Heart right ventricle (tissue), 16 donors: ENCODE results near the gene DENND2A. TPM values are rescaled to one million over a fixed set of nuclear protein-coding genes. Genes with fewer than 3 reads are reported as not detected.
A peak's percentile ranks its signal among the peaks of the same experiment; 100 is the strongest.
"Not testable (repeated sequence)": the region's sequence is repeated elsewhere in the genome, so short reads cannot be mapped to it uniquely, and the experiment has no call there.

Experiments
- ATAC-seq, 8 donors: fragments of 200-7000 bp; cut with Tn5 transposase; one replicate each; pipeline ENCODE4 v1.9.1; 2020; ENCODE audit warnings: mild to moderate bottlenecking in 8 of 8, moderate library complexity in 8 of 8, moderate number of reproducible peaks in 1 of 8
- DNase-seq, 2 donors: peaks; one replicate each; pipeline ENCODE4 v3.0.0-alpha.2; 2020
- H3K27ac ChIP-seq, 10 donors: fragments of 200-600 bp; sonication (generic) in 2 of 10; one replicate each; pipeline versions ENCODE4 v1.5.0 to v1.8.0; 2020 to 2022; ENCODE audit warnings: mild to moderate bottlenecking in 3 of 10
- H3K27me3 ChIP-seq, 7 donors: fragments of 200-600 bp; one replicate each; pipeline ENCODE4 v1.8.0; 2021 to 2022; ENCODE audit warnings: mild to moderate bottlenecking in 2 of 7
- H3K36me3 ChIP-seq, 9 donors: fragments of 200-600 bp; sonication (generic) in 1 of 9; one replicate each; pipeline versions ENCODE4 v1.5.0 to v1.8.0; 2020 to 2022; ENCODE audit warnings: mild to moderate bottlenecking in 2 of 9
- H3K4me1 ChIP-seq, 9 donors: fragments of 200-600 bp; sonication (generic) in 1 of 9; one replicate each; pipeline versions ENCODE4 v1.5.0 to v1.8.0; 2020 to 2022; ENCODE audit warnings: mild to moderate bottlenecking in 4 of 9
- H3K4me3 ChIP-seq, 10 donors: fragments of 200-600 bp; sonication (generic) in 2 of 10; one replicate each; pipeline versions ENCODE4 v1.5.0 to v1.8.0; 2020 to 2022; ENCODE audit warnings: mild to moderate bottlenecking in 7 of 10, moderate library complexity in 2 of 10
- H3K9me3 ChIP-seq, 11 donors: fragments of 200-600 bp in 10 of 11; sonication (generic) in 2 of 11; one replicate each; pipeline versions ENCODE4 v1.5.0 to v1.8.0; 2013 to 2022; ENCODE audit warnings: mild to moderate bottlenecking in 2 of 11, control low read depth in 1 of 11, moderate library complexity in 1 of 11
- CTCF ChIP-seq, 9 donors: fragments of 200-600 bp; sonication (generic) in 2 of 9; IDR thresholded peaks; one replicate each; pipeline versions ENCODE4 v1.5.0 to v1.8.0; 2021 to 2022; ENCODE audit warnings: antibody characterized with exemption in 9 of 9, mild to moderate bottlenecking in 5 of 9, moderate library complexity in 1 of 9
- WGBS, 2 donors: extraction: QIAGEN DNeasy Blood & Tissue Kit; methylation state at CpG; one replicate each; pipeline ENCODE4 v1.1.7; 2013; ENCODE audit warnings: inconsistent platforms in 1 of 2; 5-methylcytosine and 5-hydroxymethylcytosine counted together
- intact Hi-C, 10 donors: fragments of 100-400 bp; cut with DNase I; formaldehyde crosslinking; loops; one replicate each; pipeline versions ENCODE4 v1.11.1 to v1.14.2; 2022
- polyA plus RNA-seq, 2 donors: library from polyadenylated mRNA; stranded (reverse); fragments of 200-250 nt; gene quantifications; one replicate each; pipeline ENCODE4 v1.2.3, GENCODE V29; 2013
- total RNA-seq, 10 donors: library from RNA; stranded (reverse); fragmentation: NEBNext Ultra II Directional in 3 of 10; extraction: Animal tissue kit (Norgen Biotek cat#: 25700) in 3 of 10; gene quantifications; one replicate each; pipeline versions ENCODE4 v1.2.1 to v1.2.4, GENCODE V29; 2021 to 2023
- donor health status: Arrhythmogenic right ventricular cardiomyopathy.
- donor health status: ischemic (EF 13 %, LVEDD 7.1; RV severe dilation, severe dysfunction).
- donor health status: healthy with polysubstance abuse.
- donor health status: DM: no; HTN: yes; CAD: no.
- donor health status: DM: no; HTN: no; CAD: no.
- donor health status: ischemic (EF 25% LVEDD 6.9; RV normal size, moderate dysfunction).
- donor health status: ischemic (EF 25% LVEDD 5.7; RV mildly dilated, moderate dysfunction).
- donor health status: healthy.
- donor health status: DM: yes; HTN: yes; CAD: no.
- donor health status: Ischemic cardiomyopathy.
- donor health status: ischemic (EF 35%, LVEDD 5.7; RV mildly dilated, moderate dysfunction).
- donor health status: nonischemic (EF 11% LVEDD 7.7; RV severe dilation, severe dysfunction).
- donor health status: DM: yes; HTN: yes; CAD: no.
- donor health status: PGD.
- donor health status: ischemic (EF 29% LVEDD 5.4; RV normal size, mild dysfunction).
- donor health status: nonischemic (EF 23%, LVEDD 6.1; RV moderate dilation, normal function).

The DENND2A gene
- total and polyA plus RNA-seq, 12 donors: 3.8 to 16.9 (median 9.8) TPM

- Histone ChIP-seq H3K4me1 (peaks cover 0 to 5% (median 0%) of the 10 kb centered on the region in 9 donors), H3K27ac (peak overlapping the region in 1 of 10 donors; percentile 41), H3K4me3 (no peak overlapping the region), H3K27me3 (no peaks in the 10 kb centered on the region), H3K36me3 (peaks cover 0 to 94% (median 0%) of the 10 kb centered on the region in 9 donors), H3K9me3 (no peaks in the 10 kb centered on the region)
- DNase-seq: no peak
- intact Hi-C loops: no loop called here
- no peak for ATAC-seq
- WGBS, 2 donors: 69 to 73% methylated on average over 1 of the region's 1 CpG
- no peak for TF ChIP-seq CTCF (IDR thresholded peaks at IDR 0.05)
These were observed 64.0 kb downstream of the DENND2A start for GRCh38 chr7:140576589-140576988.

GRCh38 chr7:140571538-140572122, 69.0 kb downstream of the DENND2A start:
- Histone ChIP-seq H3K9me3 (no peaks in the 10 kb centered on the region), H3K27me3 (no peaks in the 10 kb centered on the region), H3K27ac (peak overlapping the region in 1 of 10 donors; percentile 54), H3K4me3 (no peak overlapping the region), H3K4me1 (peaks cover 4 to 38% (median 20%) of the 10 kb centered on the region in 9 donors), H3K36me3 (peaks cover 0 to 81% (median 3%) of the 10 kb centered on the region in 9 donors)
- ATAC-seq (peak in 1 of 8 donors; percentile 64), DNase-seq (no peak)
- WGBS, 2 donors: 72 to 74% methylated on average over 5 of the region's 5 CpGs
- no peak for TF ChIP-seq CTCF (IDR thresholded peaks at IDR 0.05)
- intact Hi-C loops: no loop called here

DNA sequence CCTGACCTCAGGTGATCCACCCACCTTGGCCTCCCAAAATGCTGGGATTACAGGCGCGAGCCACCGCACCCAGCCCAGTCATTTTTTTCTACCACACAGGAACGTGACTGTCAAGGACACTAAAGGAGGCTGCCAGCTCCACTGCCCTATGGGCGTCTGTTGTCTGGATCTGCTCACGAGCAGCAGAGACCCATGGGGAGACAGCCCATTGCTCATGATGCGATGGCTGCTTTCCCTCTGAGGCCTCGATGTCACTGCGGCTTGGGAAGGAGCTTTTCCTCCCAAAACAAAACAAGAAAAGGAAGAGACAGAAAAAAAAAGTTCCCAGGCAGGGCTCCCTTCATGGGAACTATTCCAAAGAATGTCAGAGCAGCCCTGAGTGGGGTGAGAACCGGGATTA, 70.5 kb downstream of the DENND2A start:
- H3K4me1 ChIP-seq: peaks cover 5 to 43% (median 24%) of the 10 kb centered on the region in 9 donors
- WGBS, 2 donors: 58 to 66% methylated on average over 10 of the region's 10 CpGs
- peak in 4 of 8 donors; percentile 8 to 32 (median 26) for ATAC-seq
- peaks cover 0 to 86% (median 12%) of the 10 kb centered on the region in 9 donors for H3K36me3 ChIP-seq
- TF ChIP-seq CTCF (IDR thresholded peaks at IDR 0.05): no peak
- intact Hi-C loops: no loop called here
- no peak overlapping the region for H3K4me3 ChIP-seq
- peak overlapping the region in 5 of 10 donors; percentile 12 to 63 (median 56) for H3K27ac ChIP-seq
- no peaks in the 10 kb centered on the region for H3K9me3 ChIP-seq
- H3K27me3 ChIP-seq: no peaks in the 10 kb centered on the region
- DNase-seq: peak in 1 of 2 donors; percentile 38

DNA sequence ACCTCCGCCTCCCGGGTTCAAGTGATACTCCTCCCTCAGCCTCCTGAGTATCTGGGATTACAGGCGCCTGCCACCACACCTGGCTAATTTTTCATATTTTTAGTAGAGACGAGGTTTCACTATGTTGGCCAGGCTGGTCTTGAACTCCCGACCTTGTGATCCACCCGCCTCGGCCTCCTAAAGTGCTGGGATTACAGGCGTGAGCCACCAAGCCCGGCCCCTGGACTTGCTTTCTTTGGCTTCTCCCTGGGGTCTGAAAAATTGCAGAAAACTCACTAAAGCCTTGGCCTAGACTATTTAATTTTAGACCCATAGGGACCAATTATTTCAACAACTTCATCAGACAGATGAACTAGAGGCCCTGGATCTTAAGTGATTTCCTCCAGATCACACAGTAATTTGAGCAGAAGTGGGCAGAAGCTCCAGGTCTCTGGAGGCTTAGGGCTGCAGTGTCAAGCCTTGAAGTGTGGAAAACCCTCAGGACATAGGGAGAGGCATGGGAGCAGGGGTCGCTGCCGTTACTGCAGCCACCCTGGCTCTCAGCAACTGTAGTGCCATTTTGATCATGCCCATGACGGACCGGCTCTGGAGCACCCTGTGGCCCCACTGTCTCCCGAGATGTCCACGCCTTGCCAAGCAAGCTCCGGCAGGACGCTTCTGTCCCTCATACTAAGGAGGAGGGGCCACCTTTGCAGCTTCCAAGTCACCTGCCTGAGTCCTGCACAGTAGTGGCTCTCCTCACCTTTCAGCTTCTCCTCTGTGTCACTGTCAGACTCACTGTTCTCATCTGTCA, 72.4 kb downstream of the DENND2A start:
- TF ChIP-seq CTCF (IDR thresholded peaks at IDR 0.05): no peak
- H3K36me3 ChIP-seq: peaks cover 0 to 86% (median 12%) of the 10 kb centered on the region in 9 donors
- H3K4me3 ChIP-seq: no peak overlapping the region
- H3K27ac ChIP-seq: peak overlapping the region in 8 of 10 donors; percentile 62 to 82 (median 73)
- H3K4me1 ChIP-seq: peaks cover 5 to 43% (median 24%) of the 10 kb centered on the region in 9 donors
- intact Hi-C loops: loop anchor here in 2 of 10 donors (5.0 to 10.0 kb wide), 2 partner anchors 53 to 61 kb away; no protein-coding TSS in a partner anchor
- ATAC-seq (peak in 2 of 8 donors; percentile 3 to 13), DNase-seq (peak in 1 of 2 donors; percentile 21)
- H3K9me3 ChIP-seq: no peaks in the 10 kb centered on the region
- 72 to 73% methylated on average over 17 of the region's 17 CpGs for WGBS, 2 donors
- H3K27me3 ChIP-seq: no peaks in the 10 kb centered on the region

DNA sequence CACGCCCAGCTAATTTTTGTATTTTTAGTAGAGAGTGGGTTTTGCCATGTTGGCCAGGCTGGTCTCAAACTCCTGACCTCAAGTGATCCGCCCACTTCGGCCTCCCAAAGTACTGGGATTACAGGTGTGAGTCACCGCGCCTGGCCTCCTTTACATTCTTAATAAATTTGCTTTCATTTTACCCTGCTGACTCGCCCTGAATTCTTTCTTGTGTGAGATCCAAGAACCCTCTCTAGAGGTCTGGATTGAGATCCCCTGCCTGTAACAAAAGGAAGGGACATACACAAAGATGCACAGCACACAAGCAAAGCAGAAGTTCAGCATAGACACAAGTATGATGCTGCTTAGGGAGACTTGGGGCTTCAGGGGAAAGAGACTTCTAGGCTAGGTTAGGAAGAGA, 74.4 kb downstream of the DENND2A start:
- not testable (repeated sequence) for ATAC-seq, H3K27me3 ChIP-seq, H3K4me3 ChIP-seq, H3K9me3 ChIP-seq, DNase-seq
- 82 to 86% methylated on average over 6 of the region's 6 CpGs for whole genome bisulfite sequencing, 2 donors
- intact Hi-C loops: loop anchor here in 2 of 10 donors (5.0 to 10.0 kb wide), 2 partner anchors 51 to 59 kb away; no protein-coding TSS in a partner anchor
- peaks cover 0 to 86% (median 9%) of the 10 kb centered on the region in 9 donors for H3K36me3 ChIP-seq
- peak overlapping the region in 1 of 10 donors; percentile 70 for H3K27ac ChIP-seq
- H3K4me1 ChIP-seq: peaks cover 5 to 43% (median 24%) of the 10 kb centered on the region in 9 donors

GRCh38 chr7:140565761-140566160, 74.9 kb downstream of the DENND2A start:
- 82 to 83% methylated on average over 5 of the region's 5 CpGs for WGBS, 2 donors
- not testable (repeated sequence) for H3K27ac ChIP-seq, H3K4me3 ChIP-seq, ATAC-seq, DNase-seq, H3K27me3 ChIP-seq, H3K9me3 ChIP-seq
- H3K36me3 ChIP-seq: peaks cover 0 to 86% (median 6%) of the 10 kb centered on the region in 9 donors
- peaks cover 5 to 43% (median 24%) of the 10 kb centered on the region in 9 donors for H3K4me1 ChIP-seq
- intact Hi-C loops: loop anchor here in 2 of 10 donors (5.0 to 10.0 kb wide), 2 partner anchors 51 to 58 kb away; no protein-coding TSS in a partner anchor
